NK-92 (cell line): Measurements from ENCODE around the gene FAM117B.
"Not testable (repeated sequence)": the region's sequence is repeated elsewhere in the genome, so short reads cannot be mapped to it uniquely, and the experiment has no call there.

Source experiments
- DNase-seq: peaks from one replicate; lab custom pipeline; 2025; ENCODE audit not compliant: unreplicated experiment; lab: John Stamatoyannopoulos, UW

Gene FAM117B

GRCh38 chr2:202756598-202756997 lies 121.8 kb downstream of the FAM117B start:
- DNase-seq = no peak

- no peak for DNase-seq
Measured at GRCh38 chr2:202757339-202757738, 122.6 kb downstream of the FAM117B start.

- DNase-seq = no peak
Measured at GRCh38 chr2:202758128-202758527, 123.4 kb downstream of the FAM117B start.

- no peak for DNase-seq
Measured at GRCh38 chr2:202758604-202759003, 123.8 kb downstream of the FAM117B start.

GRCh38 chr2:202760848-202761247 lies 126.1 kb downstream of the FAM117B start:
- DNase-seq = no peak

- no peak for DNase-seq
Measured at GRCh38 chr2:202762556-202762955, 127.8 kb downstream of the FAM117B start.

- DNase-seq = no peak
Measured at GRCh38 chr2:202763916-202764315, 129.1 kb downstream of the FAM117B start.

- no peak for DNase-seq
Measured at GRCh38 chr2:202764991-202765390, 130.2 kb downstream of the FAM117B start.

GRCh38 chr2:202765436-202765835 lies 130.7 kb downstream of the FAM117B start:
- DNase-seq = no peak

GRCh38 chr2:202768273-202768672 lies 133.5 kb downstream of the FAM117B start:
- no peak for DNase-seq

- DNase-seq = no peak
Measured at GRCh38 chr2:202769201-202769600, 134.4 kb downstream of the FAM117B start.

- DNase-seq = no peak
Measured at GRCh38 chr2:202771336-202771735, 136.6 kb downstream of the FAM117B start.

GRCh38 chr2:202771741-202772460 lies 137.1 kb downstream of the FAM117B start:
- DNase-seq = no peak

GRCh38 chr2:202773301-202773973 lies 138.7 kb downstream of the FAM117B start:
- DNase-seq = no peak

- DNase-seq = no peak
Measured at GRCh38 chr2:202774104-202774503, 139.3 kb downstream of the FAM117B start.

- no peak for DNase-seq
Measured at GRCh38 chr2:202778217-202778616, 143.4 kb downstream of the FAM117B start.

GRCh38 chr2:202780514-202781021 lies 145.8 kb downstream of the FAM117B start:
- DNase-seq = no peak

- no peak for DNase-seq
Measured at GRCh38 chr2:202782940-202783558, 148.3 kb downstream of the FAM117B start.

- DNase-seq = no peak
Measured at GRCh38 chr2:202786842-202787241, 152.1 kb downstream of the FAM117B start.

GRCh38 chr2:202790676-202791075 lies 155.9 kb downstream of the FAM117B start:
- no peak for DNase-seq

- DNase-seq = no peak
Measured at GRCh38 chr2:202797944-202798343, 163.2 kb downstream of the FAM117B start.

GRCh38 chr2:202805911-202806310 lies 171.1 kb downstream of the FAM117B start:
- not testable (repeated sequence) for DNase-seq
